ENCODE measurements around the gene CDH23.

GRCh38 chr10:71348850-71349249, 47.9 kb upstream of the CDH23 start:
- TF ChIP-seq CTCF (IDR thresholded peaks at IDR 0.05) (no peak), POLR2A (IDR thresholded peaks at IDR 0.05; ENCODE audit: low read depth) (no peak)
